ENCODE measurements around the gene VEGFA.
A peak's percentile ranks its signal among the peaks of the same experiment; 100 is the strongest.

The VEGFA gene

GRCh38 chr6:43769526-43770371 is at the start of gene VEGFA:
Gene VEGFA, plus strand, starts transcription at chr6:43770211.
- DNase-seq (ENCODE audit: low spot score) = peak; percentile 85
- H3K36me3 Mint-ChIP-seq (ENCODE audit: low read depth) = peaks cover 2% of the 10 kb centered on the region
- H3K27ac Mint-ChIP-seq = peak within 1 kb of the TSS; percentile 85
- no peaks in the 10 kb centered on the region for H3K27me3 Mint-ChIP-seq (ENCODE audit: low read depth)
- peak within 1 kb of the TSS; percentile 95 for H3K4me3 Mint-ChIP-seq
- peaks cover 20% of the 10 kb centered on the region for H3K4me1 Mint-ChIP-seq (ENCODE audit: low read depth)
- no peaks in the 10 kb centered on the region for H3K9me3 Mint-ChIP-seq

GRCh38 chr6:43720999-43721398 is 49.0 kb upstream of the VEGFA start:
- H3K4me1 Mint-ChIP-seq (ENCODE audit: low read depth) = peaks cover 24% of the 10 kb centered on the region
- no peaks in the 10 kb centered on the region for H3K9me3 Mint-ChIP-seq
- H3K27me3 Mint-ChIP-seq (ENCODE audit: low read depth) = no peaks in the 10 kb centered on the region
- H3K4me3 Mint-ChIP-seq = no peak overlapping the region
- no peak overlapping the region for H3K27ac Mint-ChIP-seq
- DNase-seq (ENCODE audit: low spot score) = no peak
- H3K36me3 Mint-ChIP-seq (ENCODE audit: low read depth) = no peaks in the 10 kb centered on the region

GRCh38 chr6:43722920-43723545 is 47.0 kb upstream of the VEGFA start:
- H3K27ac Mint-ChIP-seq = no peak overlapping the region
- peaks cover 26% of the 10 kb centered on the region for H3K4me1 Mint-ChIP-seq (ENCODE audit: low read depth)
- H3K36me3 Mint-ChIP-seq (ENCODE audit: low read depth) = no peaks in the 10 kb centered on the region
- DNase-seq (ENCODE audit: low spot score) = no peak
- no peaks in the 10 kb centered on the region for H3K9me3 Mint-ChIP-seq
- no peaks in the 10 kb centered on the region for H3K27me3 Mint-ChIP-seq (ENCODE audit: low read depth)
- peak overlapping the region; percentile 48 for H3K4me3 Mint-ChIP-seq

- no peak overlapping the region for H3K4me3 Mint-ChIP-seq
- H3K4me1 Mint-ChIP-seq (ENCODE audit: low read depth) = peaks cover 26% of the 10 kb centered on the region
- peak; percentile 46 for DNase-seq (ENCODE audit: low spot score)
- H3K27ac Mint-ChIP-seq = no peak overlapping the region
- no peaks in the 10 kb centered on the region for H3K27me3 Mint-ChIP-seq (ENCODE audit: low read depth)
- no peaks in the 10 kb centered on the region for H3K9me3 Mint-ChIP-seq
- no peaks in the 10 kb centered on the region for H3K36me3 Mint-ChIP-seq (ENCODE audit: low read depth)
These were observed 46.2 kb upstream of the VEGFA start for GRCh38 chr6:43723737-43724295.

GRCh38 chr6:43724354-43724753 is 45.7 kb upstream of the VEGFA start:
- Mint-ChIP-seq H3K9me3 (no peaks in the 10 kb centered on the region), H3K4me3 (peak overlapping the region; percentile 65), H3K27ac (peak overlapping the region; percentile 80), H3K27me3 (ENCODE audit: low read depth) (no peaks in the 10 kb centered on the region), H3K36me3 (ENCODE audit: low read depth) (no peaks in the 10 kb centered on the region), H3K4me1 (ENCODE audit: low read depth) (peaks cover 26% of the 10 kb centered on the region)
- no peak for DNase-seq (ENCODE audit: low spot score)

- peaks cover 26% of the 10 kb centered on the region for H3K4me1 Mint-ChIP-seq (ENCODE audit: low read depth)
- no peaks in the 10 kb centered on the region for H3K27me3 Mint-ChIP-seq (ENCODE audit: low read depth)
- H3K36me3 Mint-ChIP-seq (ENCODE audit: low read depth) = no peaks in the 10 kb centered on the region
- H3K27ac Mint-ChIP-seq = peak overlapping the region; percentile 80
- H3K4me3 Mint-ChIP-seq = peak overlapping the region; percentile 65
- H3K9me3 Mint-ChIP-seq = no peaks in the 10 kb centered on the region
- peak; percentile 74 for DNase-seq (ENCODE audit: low spot score)
These were observed 44.9 kb upstream of the VEGFA start for GRCh38 chr6:43724914-43725642.

GRCh38 chr6:43725643-43726580 is 44.1 kb upstream of the VEGFA start:
- Mint-ChIP-seq H3K27ac (peak overlapping the region; percentile 65), H3K9me3 (peaks cover 6% of the 10 kb centered on the region), H3K4me3 (peak overlapping the region; percentile 49), H3K36me3 (ENCODE audit: low read depth) (peaks cover under 1% of the 10 kb centered on the region), H3K27me3 (ENCODE audit: low read depth) (no peaks in the 10 kb centered on the region), H3K4me1 (ENCODE audit: low read depth) (peaks cover 26% of the 10 kb centered on the region)
- DNase-seq (ENCODE audit: low spot score) = no peak

GRCh38 chr6:43727634-43728033 is 42.4 kb upstream of the VEGFA start:
- peaks cover 26% of the 10 kb centered on the region for H3K4me1 Mint-ChIP-seq (ENCODE audit: low read depth)
- H3K27me3 Mint-ChIP-seq (ENCODE audit: low read depth) = no peaks in the 10 kb centered on the region
- no peak overlapping the region for H3K27ac Mint-ChIP-seq

GRCh38 chr6:43728586-43728985 is 41.4 kb upstream of the VEGFA start:
- DNase-seq (ENCODE audit: low spot score) = no peak
- Mint-ChIP-seq H3K27me3 (ENCODE audit: low read depth) (no peaks in the 10 kb centered on the region), H3K36me3 (ENCODE audit: low read depth) (peaks cover 3% of the 10 kb centered on the region), H3K4me1 (ENCODE audit: low read depth) (peaks cover 27% of the 10 kb centered on the region), H3K27ac (no peak overlapping the region), H3K4me3 (no peak overlapping the region), H3K9me3 (peaks cover 23% of the 10 kb centered on the region)

More at GRCh38 chr6:43727634-43728033, 42.4 kb upstream of the VEGFA start:
- DNase-seq (ENCODE audit: low spot score) = no peak
- no peak overlapping the region for H3K4me3 Mint-ChIP-seq
- H3K36me3 Mint-ChIP-seq (ENCODE audit: low read depth) = peaks cover 2% of the 10 kb centered on the region
- peaks cover 22% of the 10 kb centered on the region for H3K9me3 Mint-ChIP-seq

- H3K4me3 Mint-ChIP-seq = no peak overlapping the region
- H3K4me1 Mint-ChIP-seq (ENCODE audit: low read depth) = peaks cover 24% of the 10 kb centered on the region
- no peak for DNase-seq (ENCODE audit: low spot score)
- H3K27me3 Mint-ChIP-seq (ENCODE audit: low read depth) = no peaks in the 10 kb centered on the region
- peaks cover 3% of the 10 kb centered on the region for H3K36me3 Mint-ChIP-seq (ENCODE audit: low read depth)
- no peak overlapping the region for H3K27ac Mint-ChIP-seq
- peaks cover 23% of the 10 kb centered on the region for H3K9me3 Mint-ChIP-seq
These were observed 40.5 kb upstream of the VEGFA start for GRCh38 chr6:43729537-43729936.

GRCh38 chr6:43730634-43731033 is 39.4 kb upstream of the VEGFA start:
- DNase-seq (ENCODE audit: low spot score) = no peak
- no peaks in the 10 kb centered on the region for H3K27me3 Mint-ChIP-seq (ENCODE audit: low read depth)
- H3K4me3 Mint-ChIP-seq = no peak overlapping the region
- peaks cover 16% of the 10 kb centered on the region for H3K4me1 Mint-ChIP-seq (ENCODE audit: low read depth)
- H3K36me3 Mint-ChIP-seq (ENCODE audit: low read depth) = peaks cover 3% of the 10 kb centered on the region
- peaks cover 23% of the 10 kb centered on the region for H3K9me3 Mint-ChIP-seq
- H3K27ac Mint-ChIP-seq = no peak overlapping the region

GRCh38 chr6:43733471-43734293 is 36.3 kb upstream of the VEGFA start:
- no peaks in the 10 kb centered on the region for H3K27me3 Mint-ChIP-seq (ENCODE audit: low read depth)
- H3K27ac Mint-ChIP-seq = no peak overlapping the region
- H3K9me3 Mint-ChIP-seq = peaks cover 23% of the 10 kb centered on the region
- H3K4me3 Mint-ChIP-seq = no peak overlapping the region
- H3K36me3 Mint-ChIP-seq (ENCODE audit: low read depth) = peaks cover 3% of the 10 kb centered on the region
- peaks cover 11% of the 10 kb centered on the region for H3K4me1 Mint-ChIP-seq (ENCODE audit: low read depth)
- DNase-seq (ENCODE audit: low spot score) = no peak
